ENCODE measurements around the gene TLR5. TPM values are rescaled to one million over a fixed set of nuclear protein-coding genes. Genes with fewer than 3 reads are reported as not detected.

TLR5 gene
- total and polyA plus RNA-seq, 2 experiments from 2014 or later: 1.5 to 1.9 TPM

DNA sequence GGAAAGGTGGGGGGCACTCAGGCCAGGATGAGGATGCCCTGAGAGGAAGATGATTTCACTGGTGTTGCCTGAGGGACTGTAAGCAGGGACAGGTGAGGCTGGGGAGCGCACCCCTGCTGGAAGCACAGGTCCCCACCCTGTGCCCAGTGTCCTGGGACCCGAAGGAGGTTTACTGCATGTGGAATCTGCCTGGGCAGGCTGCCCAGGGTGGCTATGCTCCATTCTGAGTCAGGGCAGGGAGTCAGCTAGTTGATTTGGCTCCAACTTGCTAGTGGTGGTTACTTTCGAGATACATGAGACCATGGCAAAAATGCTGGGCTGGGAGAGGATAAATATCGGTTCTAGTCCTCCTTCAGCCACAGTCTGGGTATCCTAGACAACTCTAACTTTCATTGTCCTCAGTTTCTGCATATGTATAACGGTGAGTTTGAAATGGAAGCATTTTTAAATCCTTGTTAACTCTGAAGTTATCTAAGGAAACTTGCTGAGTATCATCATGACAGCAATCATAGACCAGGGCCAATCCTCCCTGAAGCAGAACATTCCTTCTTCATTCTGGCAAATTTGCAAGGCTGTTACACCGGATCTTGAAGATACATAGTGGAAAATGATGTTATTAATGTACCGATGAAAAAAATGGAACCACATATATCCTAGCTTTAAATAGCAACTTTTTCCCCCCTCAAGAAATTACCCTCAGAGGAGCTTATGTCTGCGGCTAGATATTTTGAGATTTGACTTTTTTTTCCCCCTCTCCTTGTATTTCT lies 7.7 kb downstream of the TLR5 start:
- no peaks in the 10 kb centered on the region for H3K9me2 ChIP-seq (replicated peaks; ENCODE audit: insufficient read depth)
- WGBS (ENCODE audit: low lambda C conversion rate, missing lambda C conversion rate): 86% methylated on average over 8 of the region's 8 CpGs
- H3K4me1 ChIP-seq (ENCODE audit: insufficient read depth): peaks cover 11% of the 10 kb centered on the region
- no peak for TF ChIP-seq EZH2phosphoT487 (IDR thresholded peaks at IDR 0.05; ENCODE audit: low read depth, severe bottlenecking, unreplicated experiment)
- no peak for TF ChIP-seq EZH2 (IDR thresholded peaks at IDR 0.05; ENCODE audit: borderline replicate concordance)
- TF ChIP-seq, protein P1, sequence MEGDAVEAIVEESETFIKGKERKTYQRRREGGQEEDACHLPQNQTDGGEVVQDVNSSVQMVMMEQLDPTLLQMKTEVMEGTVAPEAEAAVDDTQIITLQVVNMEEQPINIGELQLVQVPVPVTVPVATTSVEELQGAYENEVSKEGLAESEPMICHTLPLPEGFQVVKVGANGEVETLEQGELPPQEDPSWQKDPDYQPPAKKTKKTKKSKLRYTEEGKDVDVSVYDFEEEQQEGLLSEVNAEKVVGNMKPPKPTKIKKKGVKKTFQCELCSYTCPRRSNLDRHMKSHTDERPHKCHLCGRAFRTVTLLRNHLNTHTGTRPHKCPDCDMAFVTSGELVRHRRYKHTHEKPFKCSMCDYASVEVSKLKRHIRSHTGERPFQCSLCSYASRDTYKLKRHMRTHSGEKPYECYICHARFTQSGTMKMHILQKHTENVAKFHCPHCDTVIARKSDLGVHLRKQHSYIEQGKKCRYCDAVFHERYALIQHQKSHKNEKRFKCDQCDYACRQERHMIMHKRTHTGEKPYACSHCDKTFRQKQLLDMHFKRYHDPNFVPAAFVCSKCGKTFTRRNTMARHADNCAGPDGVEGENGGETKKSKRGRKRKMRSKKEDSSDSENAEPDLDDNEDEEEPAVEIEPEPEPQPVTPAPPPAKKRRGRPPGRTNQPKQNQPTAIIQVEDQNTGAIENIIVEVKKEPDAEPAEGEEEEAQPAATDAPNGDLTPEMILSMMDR (IDR thresholded peaks at IDR 0.05; ENCODE audit: poor library complexity): no peak
- H2AFZ ChIP-seq: no peak overlapping the region
- H3K79me2 ChIP-seq: no peaks in the 10 kb centered on the region
- H3K4me2 ChIP-seq: no peak overlapping the region
- H3K36me3 ChIP-seq (replicated peaks; ENCODE audit: insufficient read depth, low read depth): no peaks in the 10 kb centered on the region
- no peak overlapping the region for H3K4me3 ChIP-seq
- no peaks in the 10 kb centered on the region for H3K27me3 ChIP-seq
- H3K27ac ChIP-seq: peak overlapping the region; percentile 78
- H4K20me1 ChIP-seq (ENCODE audit: insufficient read depth, poor library complexity, severe bottlenecking): no peaks in the 10 kb centered on the region
- no peak for DNase-seq (ENCODE audit: low spot score)
- H3K9me3 ChIP-seq (ENCODE audit: low read depth): no peaks in the 10 kb centered on the region

DNA sequence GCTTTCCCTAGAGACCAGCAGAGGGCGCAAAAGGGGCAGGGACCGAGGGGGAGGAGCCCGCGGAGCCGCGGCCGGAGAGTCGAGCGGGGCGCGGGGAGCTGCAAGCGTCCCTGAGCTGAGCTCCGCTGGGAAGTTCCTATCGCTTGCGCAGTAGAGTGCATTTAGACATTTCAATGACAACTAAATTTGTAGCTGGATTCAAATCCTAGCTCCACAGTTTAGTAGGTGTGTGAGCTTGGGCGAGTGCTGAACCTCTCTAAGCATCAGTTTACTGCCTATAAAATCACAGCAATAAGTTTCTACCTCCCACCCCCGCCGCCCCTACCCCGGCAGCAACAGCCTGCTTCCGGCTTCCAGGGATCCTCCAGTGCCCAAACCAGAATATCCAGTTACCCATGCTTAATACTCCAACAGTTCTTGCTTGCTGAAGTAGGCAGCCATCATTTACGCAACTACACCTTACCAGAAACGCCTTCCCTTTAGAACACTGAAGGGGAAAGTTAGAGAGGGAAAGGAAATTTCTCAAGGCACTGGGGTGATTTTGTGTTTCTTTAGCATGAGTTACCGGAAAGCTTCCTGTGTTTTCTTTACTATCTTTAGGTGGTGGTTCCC lies 9.1 kb downstream of the TLR5 start:
- peaks cover 23% of the 10 kb centered on the region for H3K4me1 ChIP-seq (ENCODE audit: insufficient read depth)
- H3K4me3 ChIP-seq: peak overlapping the region; percentile 15
- H3K79me2 ChIP-seq: no peaks in the 10 kb centered on the region
- no peaks in the 10 kb centered on the region for H3K27me3 ChIP-seq
- H3K27ac ChIP-seq: peak overlapping the region; percentile 78
- no peaks in the 10 kb centered on the region for H3K9me2 ChIP-seq (replicated peaks; ENCODE audit: insufficient read depth)
- no peaks in the 10 kb centered on the region for H3K36me3 ChIP-seq (replicated peaks; ENCODE audit: insufficient read depth, low read depth)
- peak; percentile 94 for DNase-seq (ENCODE audit: low spot score)
- H4K20me1 ChIP-seq (ENCODE audit: insufficient read depth, poor library complexity, severe bottlenecking): no peaks in the 10 kb centered on the region
- WGBS (ENCODE audit: low lambda C conversion rate, missing lambda C conversion rate): 4% methylated on average over 23 of the region's 23 CpGs
- peak overlapping the region; percentile 81 for H3K4me2 ChIP-seq
- no peak for TF ChIP-seq EZH2 (IDR thresholded peaks at IDR 0.05; ENCODE audit: borderline replicate concordance)
- TF ChIP-seq, protein P1 (IDR thresholded peaks at IDR 0.05; ENCODE audit: poor library complexity): peak; percentile 94
- H3K9me3 ChIP-seq (ENCODE audit: low read depth): no peaks in the 10 kb centered on the region
- H2AFZ ChIP-seq: peak overlapping the region; percentile 55

- TF ChIP-seq EZH2phosphoT487 (IDR thresholded peaks at IDR 0.05; ENCODE audit: low read depth, severe bottlenecking, unreplicated experiment) (no peak), EZH2 (IDR thresholded peaks at IDR 0.05; ENCODE audit: borderline replicate concordance) (no peak)
- TF ChIP-seq, protein P1 (IDR thresholded peaks at IDR 0.05; ENCODE audit: poor library complexity): no peak
- 41% methylated on average over 15 of the region's 15 CpGs for WGBS (ENCODE audit: low lambda C conversion rate, missing lambda C conversion rate)
- Histone ChIP-seq H3K79me2 (no peaks in the 10 kb centered on the region), H3K9me2 (replicated peaks; ENCODE audit: insufficient read depth) (no peaks in the 10 kb centered on the region), H3K27me3 (no peaks in the 10 kb centered on the region), H3K27ac (no peak overlapping the region), H3K4me3 (no peak overlapping the region), H3K4me2 (peak overlapping the region; percentile 81), H3K9me3 (ENCODE audit: low read depth) (no peaks in the 10 kb centered on the region), H3K36me3 (replicated peaks; ENCODE audit: insufficient read depth, low read depth) (no peaks in the 10 kb centered on the region), H4K20me1 (ENCODE audit: insufficient read depth, poor library complexity, severe bottlenecking) (no peaks in the 10 kb centered on the region), H3K4me1 (ENCODE audit: insufficient read depth) (peaks cover 25% of the 10 kb centered on the region), H2AFZ (no peak overlapping the region)
- DNase-seq (ENCODE audit: low spot score): no peak
Observed at GRCh38 chr1:223133306-223133823, 9.7 kb downstream of the TLR5 start.
